ENCODE data around the gene HEPN1. TPM values are rescaled to one million over a fixed set of nuclear protein-coding genes. Genes with fewer than 3 reads are reported as not detected.
"Not testable (repeated sequence)": the region's sequence is repeated elsewhere in the genome, so short reads cannot be mapped to it uniquely, and the experiment has no call there.

The HEPN1 gene
- total RNA-seq, 1 donor from 2014 or later: not detected

DNA sequence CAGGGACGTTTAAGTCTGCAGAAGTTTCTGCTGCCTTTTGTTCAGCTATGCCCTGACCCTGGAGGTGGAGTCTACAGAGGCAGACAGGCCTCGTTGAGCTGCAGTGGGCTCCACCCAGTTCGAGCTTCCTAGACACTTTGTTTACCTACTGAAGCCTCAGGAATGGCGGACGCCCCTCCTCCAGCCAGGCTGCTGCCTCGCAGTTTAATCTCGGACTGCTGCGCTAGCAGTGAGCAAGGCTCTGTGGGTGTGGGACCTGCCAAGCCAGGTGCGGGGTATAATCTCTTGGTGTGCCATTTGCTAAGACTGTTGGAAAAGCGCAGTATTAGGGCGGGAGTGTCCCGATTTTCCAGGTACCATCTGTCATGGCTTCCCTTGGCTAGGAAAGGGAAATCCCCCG lies 49.1 kb downstream of the HEPN1 start:
- DNase-seq; intact Hi-C loops (cut with micrococcal nuclease); ATAC-seq: not testable (repeated sequence)

Other genes with a start within 250 kb of the HEPN1 start
- 77.7 TPM for gene SIAE, start 245.5 kb upstream of the HEPN1 start, total RNA-seq
- gene SPA17, start 245.3 kb upstream of the HEPN1 start, total RNA-seq: 1.2 TPM
- 4.1 TPM for gene NRGN, start 179.3 kb upstream of the HEPN1 start, total RNA-seq
- gene VSIG2, start 167.0 kb upstream of the HEPN1 start, total RNA-seq: 1.1 TPM
- gene ESAM, start 157.0 kb upstream of the HEPN1 start, total RNA-seq: 40.5 TPM
- gene MSANTD2, start 118.8 kb upstream of the HEPN1 start, total RNA-seq: 3.4 TPM
- gene ROBO3, start 53.8 kb upstream of the HEPN1 start, total RNA-seq: 4.5 TPM
- 27.6 TPM for gene ROBO4, start 21.4 kb upstream of the HEPN1 start, total RNA-seq
- gene HEPACAM, start 16.8 kb downstream of the HEPN1 start, total RNA-seq: 0.62 TPM
- gene CCDC15, start 35.0 kb downstream of the HEPN1 start, total RNA-seq: 0.25 TPM
- 3.5 TPM for gene SLC37A2, start 144.1 kb downstream of the HEPN1 start, total RNA-seq
- gene TMEM218, start 192.4 kb downstream of the HEPN1 start, total RNA-seq: 7.9 TPM
- gene PKNOX2, start 245.5 kb downstream of the HEPN1 start, total RNA-seq: 7.6 TPM